IMR-90 (cell line): ENCODE data around the gene RTL1. TPM values are rescaled to one million over a fixed set of nuclear protein-coding genes. Genes with fewer than 3 reads are reported as not detected.

Experiments
- ATAC-seq: fragments of 200-7000 bp; cut with Tn5 transposase; 2 replicates; pipeline ENCODE4 v1.9.1; 2020; ENCODE audit warnings: low read depth, mild to moderate bottlenecking, moderate library complexity
- BruUV-seq: library from RNA; stranded (reverse); fragments of 400-500 nt; replicated peaks from 2 replicates; lab custom pipeline; 2021; lab: Mats Ljungman, UMichigan
- CTCF ChIA-PET: fragments of 300-600 bp; formaldehyde crosslinking; extraction: SDS; loops from one replicate; lab custom pipeline; 2021; ENCODE audit warnings: antibody characterized with exemption; lab: Yijun Ruan, JAX
- POLR2A ChIA-PET: fragments of 300-600 bp; sonication (Branson Sonifier 250); formaldehyde crosslinking; loops from one replicate; lab custom pipeline; 2022; ENCODE audit warnings: antibody characterized with exemption; ENCODE audit not compliant: unreplicated experiment; lab: Charles Lee
- DNase-seq: peaks from one replicate; pipeline ENCODE4 v3.0.0; 2013
- H2AFZ ChIP-seq: replicated peaks from 2 replicates; pipeline ENCODE3; 2013; ENCODE audit warnings: low read length, mild to moderate bottlenecking; ENCODE audit not compliant: poor library complexity
- H2AK5ac ChIP-seq: 2 replicates; pipeline ENCODE4 v1.6.1; 2013; ENCODE audit warnings: low read depth, low read length, inconsistent platforms
- H2AK9ac ChIP-seq: replicated peaks from 2 replicates; pipeline ENCODE3; 2013; ENCODE audit warnings: mild to moderate bottlenecking, low read depth, low read length, moderate library complexity; ENCODE audit not compliant: poor library complexity
- H2BK120ac ChIP-seq: 2 replicates; pipeline ENCODE4 v1.6.1; 2013; ENCODE audit warnings: low read depth, low read length, inconsistent platforms
- H2BK15ac ChIP-seq: 3 replicates; pipeline ENCODE4 v1.6.1; 2013; ENCODE audit warnings: low read depth, low read length, inconsistent platforms
- H2BK20ac ChIP-seq: 2 replicates; pipeline ENCODE4 v1.6.1; 2013; ENCODE audit warnings: low read depth, mild to moderate bottlenecking, inconsistent platforms, low read length, moderate library complexity
- H2BK5ac ChIP-seq: 2 replicates; pipeline ENCODE4 v1.6.1; 2013; ENCODE audit warnings: mild to moderate bottlenecking, low read depth, low read length, inconsistent platforms; ENCODE audit not compliant: poor library complexity, severe bottlenecking
- H3K14ac ChIP-seq: replicated peaks from 2 replicates; pipeline ENCODE4 v1.6.1; 2013; ENCODE audit warnings: low read depth, low read length, inconsistent platforms
- H3K18ac ChIP-seq: 2 replicates; pipeline ENCODE4 v1.6.1; 2013; ENCODE audit warnings: low read depth, low read length, control low read depth
- H3K23ac ChIP-seq: 2 replicates; pipeline ENCODE4 v1.6.1; 2013; ENCODE audit warnings: low read depth, low read length, inconsistent platforms
- H3K27ac ChIP-seq: 2 replicates; pipeline ENCODE4 v1.5.1; 2013; ENCODE audit warnings: mild to moderate bottlenecking, control low read depth, low read length; ENCODE audit not compliant: insufficient read depth
- H3K27me3 ChIP-seq: 2 replicates; pipeline ENCODE4 v1.6.1; 2013; ENCODE audit warnings: low read length; ENCODE audit not compliant: control insufficient read depth, insufficient read depth
- H3K36me3 ChIP-seq: 2 replicates; pipeline ENCODE4 v1.6.1; 2013; ENCODE audit warnings: low read length, mixed read lengths; ENCODE audit not compliant: control insufficient read depth, insufficient read depth
- H3K4ac ChIP-seq: 2 replicates; pipeline ENCODE4 v1.6.1; 2013; ENCODE audit warnings: low read depth, low read length, inconsistent platforms
- H3K4me1 ChIP-seq: 2 replicates; pipeline ENCODE4 v1.6.1; 2013; ENCODE audit warnings: low read length, mixed read lengths; ENCODE audit not compliant: control insufficient read depth, insufficient read depth
- H3K4me2 ChIP-seq: 2 replicates; pipeline ENCODE4 v1.6.1; 2013; ENCODE audit warnings: low read depth, mild to moderate bottlenecking, control low read depth, low read length, moderate library complexity
- H3K4me3 ChIP-seq: 2 replicates; pipeline ENCODE4 v1.5.1; 2013; ENCODE audit warnings: low read depth, mild to moderate bottlenecking, control low read depth, low read length, moderate library complexity; ENCODE audit not compliant: insufficient read depth
- H3K56ac ChIP-seq: 2 replicates; pipeline ENCODE4 v1.6.1; 2013; ENCODE audit warnings: low read length, inconsistent platforms; ENCODE audit not compliant: insufficient read depth; ENCODE audit errors: extremely low read depth
- H3K79me1 ChIP-seq, 2 experiments: 2 replicates each; pipeline ENCODE4 v1.6.1; 2013; ENCODE audit warnings: low read length in 2 of 2, inconsistent platforms in 1 of 2, low read depth in 1 of 2
- H3K9ac ChIP-seq: 2 replicates; pipeline ENCODE4 v1.6.1; 2013; ENCODE audit warnings: low read depth, low read length, control low read depth
- H3K9me1 ChIP-seq: 2 replicates; pipeline ENCODE4 v1.6.1; 2013; ENCODE audit warnings: low read length, inconsistent platforms; ENCODE audit not compliant: insufficient read depth
- H3K9me3 ChIP-seq: 2 replicates; pipeline ENCODE4 v1.6.1; 2013; ENCODE audit warnings: low read length; ENCODE audit not compliant: control insufficient read depth, insufficient read depth
- H4K20me1 ChIP-seq: 2 replicates; pipeline ENCODE4 v1.6.1; 2013; ENCODE audit warnings: low read length, inconsistent platforms; ENCODE audit not compliant: insufficient read depth
- H4K5ac ChIP-seq: 2 replicates; pipeline ENCODE4 v1.6.1; 2013; ENCODE audit warnings: mild to moderate bottlenecking, low read depth, low read length, control low read depth
- H4K8ac ChIP-seq, 2 experiments: 2 replicates each; pipeline ENCODE4 v1.6.1; 2013; ENCODE audit warnings: low read depth in 2 of 2, low read length in 2 of 2, control low read depth in 1 of 2, inconsistent platforms in 1 of 2
- H4K91ac ChIP-seq: 2 replicates; pipeline ENCODE4 v1.6.1; 2013; ENCODE audit warnings: low read depth, low read length, inconsistent platforms; ENCODE audit not compliant: insufficient read depth
- POLR2A ChIP-seq: IDR thresholded peaks from 2 replicates; pipeline ENCODE4 v1.6.1; 2012; ENCODE audit warnings: mild to moderate bottlenecking, low read depth, low read length
- WGBS, 2 experiments: methylation state at CpG; one replicate each; pipeline versions ENCODE4 v1.1.5 to v1.1.7; 2013; ENCODE audit warnings: missing lambda C conversion rate in 2 of 2; ENCODE audit not compliant: insufficient read length in 1 of 2; ENCODE audit errors: extremely low coverage in 2 of 2; 5-methylcytosine and 5-hydroxymethylcytosine counted together
- dilution Hi-C: fragments of 300-500 bp; cut with HindIII; formaldehyde crosslinking; loops from one replicate; pipeline ENCODE4 v1.14.3; 2018; ENCODE audit warnings: low sequenced_read_pairs; ENCODE audit not compliant: unreplicated experiment
- in situ Hi-C: fragments of 300-500 bp; cut with MboI; formaldehyde crosslinking; loops from 3 replicates; pipeline ENCODE4 v1.14.3; 2019; ENCODE audit warnings: low sequenced_read_pairs, inconsistent platforms, mixed read lengths
- intact Hi-C: fragments of 100-400 bp; cut with micrococcal nuclease; formaldehyde crosslinking; loops from 2 replicates; pipeline ENCODE4 v1.10.0; 2022
- polyA plus RNA-seq, 3 experiments: library from polyadenylated mRNA; depleted of rRNA; stranded (reverse); fragments of >200 nt; gene quantifications; 2 replicates each; pipeline ENCODE4 v1.2.3, GENCODE V29; 2012; ENCODE audit warnings: low replicate concordance in 1 of 3
- total RNA-seq: library from RNA; depleted of rRNA; stranded (reverse); fragments of >200 nt; gene quantifications from 2 replicates; pipeline ENCODE4 v1.2.3, GENCODE V29; 2012
- TF ChIP-seq, protein P1 (sequence below): conservative IDR thresholded peaks from 2 replicates; pipeline ENCODE4 v1.5.1; 2012; ENCODE audit warnings: mild to moderate bottlenecking, low read depth, low read length, improper control_type of control experiment

The RTL1 gene
- total and polyA plus RNA-seq, 2 of the 4 experiments (the other 2 are of a cell fraction): not detected

DNA sequence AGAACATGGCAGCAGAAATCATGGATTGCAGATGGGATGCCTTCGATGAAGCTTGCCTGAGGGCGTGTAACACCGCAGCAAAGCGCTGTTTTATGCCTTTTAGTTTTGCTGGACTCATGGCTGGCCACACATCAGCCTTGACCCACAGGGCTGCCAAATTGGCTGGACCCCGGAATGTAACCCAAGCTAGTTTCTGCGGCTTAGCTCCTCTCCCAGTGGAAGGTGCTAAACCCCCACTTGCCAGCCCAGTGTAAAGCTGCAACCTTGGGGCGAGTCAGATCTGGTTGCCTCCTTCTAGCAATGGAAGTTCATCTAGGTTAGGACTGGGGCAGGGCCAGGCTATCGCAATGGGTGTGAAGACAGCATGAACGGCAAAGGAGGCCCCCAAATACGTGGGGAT is 39.3 kb downstream of the RTL1 start:
- dilution Hi-C loops (no loop called here), intact Hi-C loops (no loop called here), in situ Hi-C loops (no loop called here)
- ATAC-seq (no peak), DNase-seq (no peak)
- Histone ChIP-seq H3K14ac (no peak overlapping the region), H2AFZ (no peak overlapping the region), H3K9me3 (no peaks in the 10 kb centered on the region), H3K4me3 (no peak overlapping the region), H3K27me3 (no peaks in the 10 kb centered on the region), H3K56ac (no peak overlapping the region), H3K36me3 (peaks cover 63% of the 10 kb centered on the region), H2BK15ac (no peak overlapping the region), H2BK20ac (no peak overlapping the region), H2BK5ac (no peak overlapping the region), H2AK9ac (no peak overlapping the region), H3K18ac (no peak overlapping the region), H4K91ac (no peak overlapping the region), H3K4me2 (no peak overlapping the region), H4K8ac (no peak overlapping the region), H3K9ac (no peak overlapping the region), H4K5ac (no peak overlapping the region), H3K27ac (no peak overlapping the region), H3K4ac (no peak overlapping the region), H2AK5ac (no peak overlapping the region), H3K9me1 (no peaks in the 10 kb centered on the region; the same call in none of the 2 replicates), H4K20me1 (peaks cover 97% of the 10 kb centered on the region), H2BK120ac (no peak overlapping the region), H3K23ac (no peak overlapping the region), H3K4me1 (no peaks in the 10 kb centered on the region; the same call in none of the 2 replicates), H3K79me1 (peaks cover 5 to 71% of the 10 kb centered on the region in 2 experiments; a peak in 3 of 4 replicates)
- 91% methylated on average over 6 of the region's 10 CpGs; no CpG with 5 or more reads in 1 of the 2 experiments for WGBS, 2 experiments
- POLR2A ChIA-PET: no interaction called here
- TF ChIP-seq, protein P1, sequence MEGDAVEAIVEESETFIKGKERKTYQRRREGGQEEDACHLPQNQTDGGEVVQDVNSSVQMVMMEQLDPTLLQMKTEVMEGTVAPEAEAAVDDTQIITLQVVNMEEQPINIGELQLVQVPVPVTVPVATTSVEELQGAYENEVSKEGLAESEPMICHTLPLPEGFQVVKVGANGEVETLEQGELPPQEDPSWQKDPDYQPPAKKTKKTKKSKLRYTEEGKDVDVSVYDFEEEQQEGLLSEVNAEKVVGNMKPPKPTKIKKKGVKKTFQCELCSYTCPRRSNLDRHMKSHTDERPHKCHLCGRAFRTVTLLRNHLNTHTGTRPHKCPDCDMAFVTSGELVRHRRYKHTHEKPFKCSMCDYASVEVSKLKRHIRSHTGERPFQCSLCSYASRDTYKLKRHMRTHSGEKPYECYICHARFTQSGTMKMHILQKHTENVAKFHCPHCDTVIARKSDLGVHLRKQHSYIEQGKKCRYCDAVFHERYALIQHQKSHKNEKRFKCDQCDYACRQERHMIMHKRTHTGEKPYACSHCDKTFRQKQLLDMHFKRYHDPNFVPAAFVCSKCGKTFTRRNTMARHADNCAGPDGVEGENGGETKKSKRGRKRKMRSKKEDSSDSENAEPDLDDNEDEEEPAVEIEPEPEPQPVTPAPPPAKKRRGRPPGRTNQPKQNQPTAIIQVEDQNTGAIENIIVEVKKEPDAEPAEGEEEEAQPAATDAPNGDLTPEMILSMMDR: no peak
- no peak for TF ChIP-seq POLR2A
- CTCF ChIA-PET: no interaction called here
- BruUV-seq: no TSS peak
